ENCODE measurements around the gene PDCD7.
"Not testable (repeated sequence)": the region's sequence is repeated elsewhere in the genome, so short reads cannot be mapped to it uniquely, and the experiment has no call there.

DNA sequence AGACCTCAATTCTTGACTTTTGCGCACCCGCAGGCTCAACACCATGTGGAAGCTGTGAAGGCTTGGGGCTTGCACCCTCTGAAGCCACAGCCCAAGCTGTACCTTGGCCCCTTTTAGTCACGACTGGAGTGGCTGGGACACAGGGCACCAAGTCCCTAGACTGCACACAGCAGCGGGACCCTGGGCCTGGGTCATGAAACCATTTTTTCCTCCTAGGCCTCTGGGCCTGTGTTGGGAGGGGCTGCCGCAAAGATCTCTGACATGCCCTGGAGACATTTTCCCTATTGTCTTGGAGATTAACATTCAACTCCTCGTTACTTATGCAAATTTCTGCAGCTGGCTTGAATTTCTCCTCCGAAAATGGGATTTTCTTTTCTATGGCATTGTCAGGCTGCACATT lies 3.5 kb upstream of the PDCD7 start:
- TF ChIP-seq CTCF (IDR thresholded peaks at IDR 0.05); CBFB (CRISPR knock-in tag; IDR thresholded peaks at IDR 0.05; ENCODE audit: low read depth); TEAD4 (CRISPR knock-in tag; IDR thresholded peaks at IDR 0.05); ZNF138 (CRISPR knock-in tag; conservative IDR thresholded peaks at IDR 0.05); ATF3 (CRISPR knock-in tag; conservative IDR thresholded peaks at IDR 0.05); NFE2L1 (CRISPR knock-in tag; IDR thresholded peaks at IDR 0.05); NFYB (CRISPR knock-in tag; conservative IDR thresholded peaks at IDR 0.05; ENCODE audit: low read depth); FOXP1 (CRISPR knock-in tag; IDR thresholded peaks at IDR 0.05; ENCODE audit: borderline replicate concordance); RELA (CRISPR knock-in tag; IDR thresholded peaks at IDR 0.05; ENCODE audit: borderline replicate concordance); SMAD3 (CRISPR knock-in tag; IDR thresholded peaks at IDR 0.05; ENCODE audit: borderline replicate concordance); FOXK1 (CRISPR knock-in tag; IDR thresholded peaks at IDR 0.05): not testable (repeated sequence)
- TF ChIP-seq, protein P1, sequence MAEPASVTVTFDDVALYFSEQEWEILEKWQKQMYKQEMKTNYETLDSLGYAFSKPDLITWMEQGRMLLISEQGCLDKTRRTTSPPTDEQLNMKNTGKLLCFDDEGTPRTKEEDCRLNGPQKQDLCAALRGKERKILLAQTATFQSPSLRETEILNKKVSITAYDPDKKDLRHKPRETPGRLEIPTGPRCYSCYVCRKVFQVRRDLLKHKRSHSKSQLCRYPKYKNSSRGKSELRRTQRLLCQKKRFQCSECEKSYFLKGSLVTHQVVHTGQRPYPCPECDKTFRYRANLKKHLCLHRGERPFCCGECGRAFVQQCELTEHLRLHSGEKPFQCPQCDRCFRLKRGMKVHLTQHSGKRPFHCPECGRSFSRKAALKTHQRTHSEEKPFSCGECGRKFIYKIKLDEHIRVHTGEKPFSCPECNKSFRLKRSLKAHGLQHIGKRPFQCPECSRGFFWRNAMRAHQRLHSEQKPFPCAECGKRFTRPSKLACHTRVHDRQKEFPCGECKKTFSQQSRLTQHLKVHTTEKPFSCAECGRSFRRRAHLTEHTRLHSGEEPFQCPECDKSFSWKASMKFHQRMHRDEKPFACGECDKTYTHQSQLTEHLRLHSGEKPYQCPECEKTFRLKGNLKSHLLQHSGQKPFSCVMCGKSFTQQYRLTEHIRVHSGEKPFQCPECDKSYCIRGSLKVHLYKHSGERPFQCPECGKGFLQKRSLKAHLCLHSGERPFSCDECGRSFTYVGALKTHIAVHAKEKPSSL (CRISPR knock-in tag; conservative IDR thresholded peaks at IDR 0.05), result not testable (repeated sequence)
- TF ChIP-seq, protein P2, sequence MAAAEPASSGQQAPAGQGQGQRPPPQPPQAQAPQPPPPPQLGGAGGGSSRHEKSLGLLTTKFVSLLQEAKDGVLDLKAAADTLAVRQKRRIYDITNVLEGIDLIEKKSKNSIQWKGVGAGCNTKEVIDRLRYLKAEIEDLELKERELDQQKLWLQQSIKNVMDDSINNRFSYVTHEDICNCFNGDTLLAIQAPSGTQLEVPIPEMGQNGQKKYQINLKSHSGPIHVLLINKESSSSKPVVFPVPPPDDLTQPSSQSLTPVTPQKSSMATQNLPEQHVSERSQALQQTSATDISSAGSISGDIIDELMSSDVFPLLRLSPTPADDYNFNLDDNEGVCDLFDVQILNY (CRISPR knock-in tag; IDR thresholded peaks at IDR 0.05), result not testable (repeated sequence)
